ENCODE measurements around the gene NFASC.

Gene NFASC

GRCh38 chr1:205009670-205010069 is 139.0 kb downstream of the NFASC start:
- no peak for DNase-seq (ENCODE audit: low read depth)

GRCh38 chr1:205012391-205013140 is 141.9 kb downstream of the NFASC start:
- no peak for DNase-seq (ENCODE audit: low read depth)

- no peak for DNase-seq (ENCODE audit: low read depth)
Observed at GRCh38 chr1:205013683-205014367, 143.2 kb downstream of the NFASC start.

- DNase-seq (ENCODE audit: low read depth): no peak
Observed at GRCh38 chr1:205014783-205015182, 144.1 kb downstream of the NFASC start.

GRCh38 chr1:205015241-205015640 is 144.6 kb downstream of the NFASC start:
- DNase-seq (ENCODE audit: low read depth): no peak

- DNase-seq (ENCODE audit: low read depth): no peak
Observed at GRCh38 chr1:205016075-205016474, 145.4 kb downstream of the NFASC start.

GRCh38 chr1:205016584-205016983 is 145.9 kb downstream of the NFASC start:
- DNase-seq (ENCODE audit: low read depth): no peak

- no peak for DNase-seq (ENCODE audit: low read depth)
Observed at GRCh38 chr1:205017001-205017400, 146.3 kb downstream of the NFASC start.

- DNase-seq (ENCODE audit: low read depth): no peak
Observed at GRCh38 chr1:205017766-205018165, 147.1 kb downstream of the NFASC start.

- DNase-seq (ENCODE audit: low read depth): no peak
Observed at GRCh38 chr1:205018381-205018780, 147.7 kb downstream of the NFASC start.

- no peak for DNase-seq (ENCODE audit: low read depth)
Observed at GRCh38 chr1:205020466-205020865, 149.8 kb downstream of the NFASC start.

- no peak for DNase-seq (ENCODE audit: low read depth)
Observed at GRCh38 chr1:205024679-205025078, 154.0 kb downstream of the NFASC start.

- no peak for DNase-seq (ENCODE audit: low read depth)
Observed at GRCh38 chr1:205025239-205025638, 154.6 kb downstream of the NFASC start.

GRCh38 chr1:205026181-205026580 is 155.5 kb downstream of the NFASC start:
- no peak for DNase-seq (ENCODE audit: low read depth)

GRCh38 chr1:205028390-205028789 is 157.7 kb downstream of the NFASC start:
- no peak for DNase-seq (ENCODE audit: low read depth)

GRCh38 chr1:205028924-205029323 is 158.3 kb downstream of the NFASC start:
- DNase-seq (ENCODE audit: low read depth): no peak

GRCh38 chr1:205030241-205030640 is 159.6 kb downstream of the NFASC start:
- no peak for DNase-seq (ENCODE audit: low read depth)

GRCh38 chr1:205030896-205031295 is 160.2 kb downstream of the NFASC start:
- no peak for DNase-seq (ENCODE audit: low read depth)

- no peak for DNase-seq (ENCODE audit: low read depth)
Observed at GRCh38 chr1:205032508-205032907, 161.8 kb downstream of the NFASC start.

GRCh38 chr1:205037539-205037938 is 166.9 kb downstream of the NFASC start:
- DNase-seq (ENCODE audit: low read depth): no peak

- no peak for DNase-seq (ENCODE audit: low read depth)
Observed at GRCh38 chr1:205038132-205038786, 167.6 kb downstream of the NFASC start.

GRCh38 chr1:205041001-205041715 is 170.5 kb downstream of the NFASC start:
- DNase-seq (ENCODE audit: low read depth): no peak
